GM12864 (cell line): ENCODE results near the gene WNT7A.

ENCODE experiments used
- DNase-seq: peaks from one replicate; pipeline ENCODE4 v3.0.0-alpha.2; 2011; ENCODE audit warnings: low read depth
- H3K4me3 ChIP-seq: 2 replicates; pipeline ENCODE4 v1.5.1; 2011; ENCODE audit warnings: mild to moderate bottlenecking, low read depth, low read length, control low read depth
- CTCF ChIP-seq: IDR thresholded peaks from 2 replicates; pipeline ENCODE4 v1.5.1; 2011; ENCODE audit warnings: low read depth, mild to moderate bottlenecking, moderate library complexity, low read length, control low read depth, inconsistent platforms; ENCODE audit errors: missing control alignments

Gene WNT7A

DNA sequence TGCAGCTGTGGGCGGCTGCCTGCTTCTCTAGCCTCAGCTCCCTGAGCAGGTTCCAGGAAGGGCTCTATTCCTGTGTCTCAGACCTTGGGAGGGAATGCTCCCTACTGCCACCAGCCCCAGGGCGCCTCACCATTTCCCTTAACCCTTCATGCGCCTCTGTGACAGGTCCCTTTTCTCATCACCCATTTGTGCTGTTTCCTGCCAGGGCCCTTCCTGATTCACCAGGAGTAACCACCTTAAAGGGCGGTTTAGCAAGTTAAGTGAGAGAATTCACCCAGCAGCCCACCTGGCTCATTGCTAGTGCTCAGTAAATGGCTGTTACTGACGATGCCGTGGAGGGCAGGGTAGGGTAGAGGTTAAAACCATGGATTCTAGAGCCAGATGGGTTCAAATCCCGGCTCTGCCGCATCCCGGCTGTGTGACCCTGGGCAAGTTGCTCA, 87.8 kb downstream of the WNT7A start:
- H3K4me3 ChIP-seq, result no peak overlapping the region
- no peak for TF ChIP-seq CTCF
- DNase-seq, result no peak

DNA sequence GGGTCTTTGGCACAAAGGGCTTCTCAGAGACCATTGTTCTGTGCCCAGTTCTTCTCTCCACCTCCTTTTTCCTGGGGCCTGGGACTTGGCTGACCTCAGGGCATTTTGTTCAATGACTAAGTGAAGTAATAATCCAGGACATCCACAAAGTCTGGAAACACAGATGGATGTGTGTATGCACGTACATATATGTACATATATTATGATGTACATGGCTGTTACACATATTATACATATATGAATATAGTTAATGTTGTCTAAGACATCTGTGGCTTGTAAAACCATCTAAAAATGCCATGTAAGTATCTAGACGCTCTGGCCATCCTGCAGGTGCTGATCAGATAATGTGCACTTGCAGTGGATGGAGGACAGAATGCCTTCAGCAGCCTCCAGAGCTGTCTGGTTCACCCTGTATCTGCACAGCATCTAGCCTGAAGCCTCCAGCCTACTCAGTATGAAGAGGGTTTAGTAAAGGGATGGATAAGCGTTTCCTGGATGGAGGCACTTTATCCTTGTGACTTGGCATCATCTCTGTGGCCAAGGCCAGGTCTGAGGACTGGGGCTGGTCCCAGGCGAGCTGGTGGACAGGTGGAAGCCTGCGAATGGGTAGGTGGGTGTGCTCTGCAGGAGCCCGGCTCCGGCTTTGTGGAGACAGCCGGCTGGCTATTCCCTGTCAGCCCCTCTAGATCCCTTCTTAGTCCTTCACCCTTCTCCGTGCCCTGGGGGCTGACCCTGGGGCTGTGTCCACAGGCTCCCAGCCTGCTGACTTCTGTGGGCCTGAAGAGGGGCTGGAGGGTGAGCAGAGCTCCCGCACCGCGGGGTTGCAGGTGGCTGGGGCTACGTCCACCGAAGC, 88.4 kb downstream of the WNT7A start:
- TF ChIP-seq CTCF, result no peak
- no peak for DNase-seq
- H3K4me3 ChIP-seq, result no peak overlapping the region

- no peak overlapping the region for H3K4me3 ChIP-seq
- no peak for DNase-seq
- no peak for TF ChIP-seq CTCF
Measured at GRCh38 chr3:13790376-13791197, 89.3 kb downstream of the WNT7A start.

DNA sequence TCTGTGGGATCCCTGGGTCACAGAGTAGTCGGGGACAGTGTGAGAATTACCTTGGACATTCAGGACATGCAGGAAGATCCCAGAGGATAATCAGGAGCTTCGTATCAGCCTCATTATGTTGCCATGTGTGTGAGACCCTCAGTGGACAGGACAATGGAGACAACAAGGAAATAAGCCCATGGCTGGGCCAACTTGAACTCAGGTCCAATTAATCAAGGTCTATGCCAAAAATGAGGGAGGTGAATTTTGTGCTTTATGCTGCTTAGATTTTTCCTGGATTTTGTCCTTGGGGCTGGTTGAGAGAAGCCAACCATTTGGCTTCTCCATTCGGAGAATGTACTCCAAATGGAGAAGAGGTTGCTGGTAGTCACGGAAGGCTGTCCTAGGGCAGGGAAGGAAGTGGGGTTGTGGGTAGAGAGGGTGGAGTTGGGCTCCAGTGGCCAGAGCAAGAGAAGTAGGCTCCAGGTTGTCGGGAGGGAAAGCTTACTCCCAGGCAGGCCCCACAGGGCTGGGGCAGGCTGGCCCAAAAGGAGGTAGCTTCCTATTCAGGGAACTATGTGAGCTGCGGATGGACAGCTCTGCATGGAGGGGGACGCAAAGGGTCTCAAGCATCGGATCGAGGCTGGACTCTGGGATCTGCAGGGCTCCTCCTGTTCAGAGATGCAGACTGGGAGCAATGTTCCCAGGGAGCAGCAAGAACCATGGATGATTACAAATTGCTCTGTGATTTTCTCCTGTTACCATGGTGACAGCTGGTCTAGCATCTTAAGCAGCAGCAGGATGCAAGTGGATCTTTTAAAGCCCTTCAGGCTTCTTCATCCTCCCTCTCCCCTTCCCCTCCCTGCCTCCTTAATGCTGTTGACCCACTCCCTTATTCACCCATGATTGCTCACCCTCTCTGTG, 91.1 kb downstream of the WNT7A start:
- no peak for TF ChIP-seq CTCF
- H3K4me3 ChIP-seq, result no peak overlapping the region
- DNase-seq, result no peak

DNA sequence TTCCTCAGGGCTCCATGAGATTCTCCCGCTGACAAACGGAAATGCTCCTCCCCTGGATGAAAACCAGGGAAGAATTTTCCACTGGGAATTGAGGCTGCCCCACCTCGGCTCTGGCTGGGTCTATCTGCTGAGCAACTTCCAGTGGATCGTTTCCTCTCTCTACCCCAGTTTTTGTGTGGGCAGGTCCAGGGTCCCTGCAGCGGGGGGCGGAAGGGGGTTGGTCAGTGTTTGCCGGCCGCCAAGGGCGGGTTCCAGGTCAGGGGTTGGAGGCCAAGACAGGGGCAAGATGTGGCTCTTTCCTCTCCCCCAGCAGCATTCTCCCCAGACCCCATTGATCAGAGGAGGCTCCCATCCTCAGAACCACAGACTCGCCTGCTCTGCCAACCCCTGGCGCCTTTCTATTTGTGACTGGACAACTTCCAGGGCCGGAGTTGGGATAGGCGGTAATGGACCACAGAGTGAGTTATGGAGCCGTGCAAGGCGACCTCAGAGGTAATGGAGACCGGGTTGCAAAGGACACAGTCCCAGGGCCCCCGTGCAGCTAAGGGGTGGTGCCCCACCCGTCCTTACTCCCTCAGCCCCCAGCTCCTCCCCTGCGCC, 92.2 kb downstream of the WNT7A start:
- no peak for TF ChIP-seq CTCF
- no peak overlapping the region for H3K4me3 ChIP-seq
- no peak for DNase-seq

- no peak for TF ChIP-seq CTCF
- DNase-seq, result no peak
- H3K4me3 ChIP-seq, result no peak overlapping the region
Measured at GRCh38 chr3:13786811-13787210, 93.1 kb downstream of the WNT7A start.
